Inferior parietal cortex (tissue), 1 donor: ENCODE measurements around the gene ADAMTS7.
"Not testable (repeated sequence)": the region's sequence is repeated elsewhere in the genome, so short reads cannot be mapped to it uniquely, and the experiment has no call there.

Experiments used
- DNase-seq: peaks from one replicate; pipeline ENCODE4 v3.0.0-alpha.2; 2016; ENCODE audit errors: extremely low spot score

The ADAMTS7 gene

GRCh38 chr15:78830514-78831228 is 19.4 kb upstream of the ADAMTS7 start:
- DNase-seq: no peak

- DNase-seq: no peak
Measured at GRCh38 chr15:78828920-78829319, 17.7 kb upstream of the ADAMTS7 start.

- DNase-seq: no peak
Measured at GRCh38 chr15:78822514-78822913, 11.2 kb upstream of the ADAMTS7 start.

GRCh38 chr15:78811825-78812183 is 540 bp upstream of the ADAMTS7 start:
- DNase-seq: no peak

- DNase-seq: no peak
Measured at GRCh38 chr15:78810362-78811123, 721 bp downstream of the ADAMTS7 start.

DNA sequence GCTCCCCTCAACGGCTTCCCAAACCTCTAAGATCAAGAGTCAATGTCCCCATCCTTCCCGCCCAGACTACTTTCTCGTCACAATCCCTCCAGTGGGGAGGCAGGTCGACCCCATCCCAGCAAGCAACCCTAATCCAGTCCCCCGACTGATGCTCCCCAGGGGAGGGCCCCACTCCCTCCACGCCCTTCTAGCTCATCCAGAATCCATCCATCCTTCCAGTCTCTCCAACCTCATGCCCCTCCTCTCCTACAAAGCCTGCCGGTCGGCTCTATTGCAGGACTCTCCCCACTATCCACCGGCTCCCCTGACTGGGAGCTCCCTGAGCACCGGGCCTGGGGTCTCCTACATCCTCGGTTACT is 1.3 kb downstream of the ADAMTS7 start:
- no peak for DNase-seq

DNA sequence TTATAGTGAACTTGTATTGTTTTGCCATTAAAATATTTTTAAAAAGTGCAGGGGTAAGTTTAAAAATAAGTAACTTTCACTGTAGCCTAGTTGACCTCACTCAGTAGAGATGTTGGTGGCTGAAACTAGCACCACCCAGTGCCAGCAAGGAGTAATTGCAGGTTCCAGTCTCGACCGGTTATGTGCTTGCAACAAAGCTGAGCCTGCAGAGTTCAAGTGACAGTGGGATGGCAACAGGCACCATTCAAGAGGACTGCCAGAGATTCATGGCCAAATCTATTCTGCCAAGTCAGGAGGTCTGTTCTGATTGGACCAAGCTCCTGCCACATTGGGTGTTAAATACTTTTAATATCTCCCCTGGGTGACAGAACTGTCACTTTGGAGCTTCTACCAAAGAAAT is 2.7 kb downstream of the ADAMTS7 start:
- no peak for DNase-seq

- DNase-seq: no peak
Measured at GRCh38 chr15:78807359-78807758, 3.9 kb downstream of the ADAMTS7 start.

GRCh38 chr15:78804391-78804792 is 6.9 kb downstream of the ADAMTS7 start:
- DNase-seq: no peak

GRCh38 chr15:78800806-78801205 is 10.5 kb downstream of the ADAMTS7 start:
- no peak for DNase-seq

DNA sequence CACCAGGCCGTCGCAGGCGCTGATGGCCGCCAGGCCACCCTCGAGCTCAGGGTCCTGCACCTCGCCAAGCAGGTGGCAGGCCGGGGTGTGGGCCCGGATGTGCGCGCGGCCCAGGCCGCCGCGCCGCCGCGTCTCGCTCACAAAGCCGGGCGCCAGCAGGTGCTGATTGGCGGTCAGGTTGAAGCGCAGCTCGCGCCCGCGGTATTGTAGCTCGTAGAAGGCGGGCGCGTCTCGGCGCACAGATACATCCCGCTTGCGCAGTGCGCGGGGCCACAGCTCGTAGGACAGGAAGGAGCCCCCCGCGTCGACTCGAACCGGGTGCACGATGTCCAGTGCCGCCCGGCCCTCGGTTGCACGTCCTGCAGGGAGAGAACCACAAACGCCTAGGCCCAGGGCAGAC is 11.1 kb downstream of the ADAMTS7 start:
- no peak for DNase-seq

DNA sequence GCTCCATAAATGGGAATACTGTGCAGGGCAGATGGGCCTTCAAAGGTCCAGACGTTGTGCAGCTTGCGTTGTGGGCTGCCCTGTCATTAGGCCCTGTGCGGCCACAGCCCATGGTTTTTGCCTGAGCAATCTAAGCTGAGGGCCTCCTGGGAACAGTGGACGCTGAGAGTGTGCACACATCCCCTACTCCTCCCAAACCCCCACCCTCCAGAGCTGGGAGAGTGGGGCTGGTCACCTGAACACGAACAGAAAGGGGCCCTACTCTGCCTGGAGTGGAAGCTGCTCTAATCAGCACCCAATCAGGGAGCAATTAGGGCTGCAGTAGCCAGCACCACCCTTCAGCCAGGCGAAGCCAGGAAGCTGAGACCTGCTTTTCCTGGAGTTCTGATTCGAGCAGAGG is 12.2 kb downstream of the ADAMTS7 start:
- DNase-seq: not testable (repeated sequence)

- DNase-seq: not testable (repeated sequence)
Measured at GRCh38 chr15:78798355-78798754, 12.9 kb downstream of the ADAMTS7 start.

DNA sequence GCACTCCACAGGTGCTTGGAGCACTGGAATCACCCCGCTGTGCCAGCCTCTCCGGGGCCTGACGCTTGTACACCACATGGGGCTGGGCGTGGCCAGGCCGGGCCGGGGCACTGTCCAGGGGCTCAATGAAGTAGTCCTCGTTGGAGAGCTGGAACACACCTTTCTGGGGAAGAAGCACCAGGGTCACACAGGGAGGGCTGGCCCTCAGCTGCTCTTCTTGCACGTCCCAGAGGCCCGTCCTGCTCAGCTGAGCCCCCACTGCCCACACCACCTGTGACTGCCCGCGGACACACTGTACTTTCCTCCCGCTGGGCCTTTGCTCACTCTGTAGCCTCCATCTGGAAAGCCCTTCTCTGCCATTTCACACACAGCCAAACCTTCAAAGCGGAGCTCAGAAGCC is 13.3 kb downstream of the ADAMTS7 start:
- no peak for DNase-seq

GRCh38 chr15:78796510-78796909 is 14.8 kb downstream of the ADAMTS7 start:
- DNase-seq: no peak

- no peak for DNase-seq
Measured at GRCh38 chr15:78795043-78795442, 16.2 kb downstream of the ADAMTS7 start.

DNA sequence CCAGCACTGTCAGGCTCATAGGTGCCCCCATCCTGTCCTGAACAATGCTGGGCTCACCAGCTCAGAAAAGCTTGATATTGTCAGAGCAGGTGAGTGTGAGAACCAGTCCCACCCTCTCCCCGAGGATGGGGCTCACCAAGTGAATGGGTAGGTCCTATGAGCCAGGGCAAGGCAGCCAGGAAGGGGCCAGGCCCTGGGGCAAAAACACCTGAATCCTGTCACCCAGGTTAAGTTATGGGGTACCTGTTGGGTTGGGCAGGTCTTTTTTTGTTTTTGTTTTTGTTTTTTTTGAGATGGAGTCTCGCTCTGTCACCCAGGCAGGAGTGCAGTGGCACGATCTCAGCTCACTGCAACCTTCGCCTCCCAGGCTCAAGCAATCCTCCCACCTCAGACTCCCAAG is 16.8 kb downstream of the ADAMTS7 start:
- DNase-seq: not testable (repeated sequence)

DNA sequence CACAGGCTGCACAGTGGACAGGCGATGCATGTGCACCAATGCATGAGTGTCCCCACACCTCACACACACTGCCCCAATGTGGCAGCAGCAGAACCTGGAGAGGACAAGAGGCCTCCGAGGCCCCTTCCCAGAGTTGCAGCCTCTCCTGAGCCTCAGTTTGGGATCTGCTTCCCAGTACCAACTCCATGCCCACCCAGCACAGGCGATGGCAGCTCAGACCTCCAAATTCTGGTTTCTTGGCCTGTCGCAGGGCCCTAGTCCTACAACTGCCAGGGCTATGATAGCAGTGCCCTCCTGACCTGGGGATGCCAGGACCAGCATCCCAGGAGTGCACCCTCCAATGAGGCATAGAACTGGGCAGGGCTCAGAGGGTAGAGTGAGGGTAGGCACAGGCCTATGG is 19.9 kb downstream of the ADAMTS7 start:
- no peak for DNase-seq

GRCh38 chr15:78790027-78790426 is 21.2 kb downstream of the ADAMTS7 start:
- no peak for DNase-seq

GRCh38 chr15:78789615-78790014 is 21.6 kb downstream of the ADAMTS7 start:
- DNase-seq: no peak

DNA sequence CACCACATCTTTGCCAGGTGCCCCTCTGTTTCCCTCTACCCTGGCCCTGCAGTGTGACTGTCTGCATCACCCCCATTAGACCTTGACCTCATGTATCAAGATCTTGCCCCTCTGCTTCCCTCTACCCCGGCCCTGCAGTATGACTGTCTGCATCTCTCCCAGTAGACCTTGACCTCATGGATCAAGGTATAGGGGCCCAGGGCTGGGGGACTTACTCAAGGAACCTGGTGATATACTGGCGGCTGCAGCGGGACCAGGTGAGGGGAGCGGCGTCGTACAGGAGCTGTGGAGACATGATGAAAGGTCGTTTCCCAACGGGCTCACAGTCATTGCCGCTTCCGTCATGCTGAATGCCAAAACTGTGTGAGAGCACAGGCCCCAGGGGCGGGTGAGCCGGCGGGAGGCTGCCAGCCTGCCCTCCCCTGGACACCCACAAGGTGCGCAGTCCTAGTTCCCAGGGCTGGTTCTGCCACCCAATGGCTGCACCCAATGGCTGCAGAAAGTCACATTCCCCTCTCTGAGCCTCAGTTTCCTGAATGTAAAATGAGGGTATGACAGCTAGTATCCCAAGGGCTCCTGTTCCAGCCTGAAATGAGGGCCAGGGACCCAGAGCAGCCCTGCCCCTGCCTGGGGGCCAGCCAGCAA is 23.1 kb downstream of the ADAMTS7 start:
- DNase-seq: no peak

- DNase-seq: not testable (repeated sequence)
Measured at GRCh38 chr15:78782402-78782801, 28.9 kb downstream of the ADAMTS7 start.

DNA sequence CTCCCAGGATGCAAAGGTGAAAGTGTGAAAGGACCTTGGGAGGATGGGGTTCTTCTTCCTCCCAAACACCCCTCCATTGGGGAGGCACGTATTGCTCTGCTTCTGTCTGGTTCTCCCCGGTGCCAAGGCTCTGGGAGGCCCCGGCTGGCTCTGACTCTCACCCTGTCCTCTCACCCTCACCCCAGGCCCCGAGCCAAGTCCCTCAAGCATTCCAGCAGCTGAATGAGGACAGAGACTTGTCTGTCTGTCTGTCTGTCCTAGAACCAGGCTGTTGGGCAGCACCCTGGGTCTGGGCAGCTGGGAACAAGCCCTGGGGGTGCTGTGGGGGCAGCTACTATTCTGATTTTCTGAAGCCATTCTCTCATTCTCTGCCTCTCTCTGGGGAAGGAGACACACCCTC is 29.9 kb downstream of the ADAMTS7 start:
- DNase-seq: not testable (repeated sequence)
